HepG2 (cell line): ENCODE measurements around the gene PDE5A. TPM values are rescaled to one million over a fixed set of nuclear protein-coding genes. Genes with fewer than 3 reads are reported as not detected.

Source experiments
- ATAC-seq: fragments of 200-7000 bp; cut with Tn5 transposase; 3 replicates; pipeline ENCODE4 v1.9.1; 2020; ENCODE audit warnings: mild to moderate bottlenecking, moderate library complexity
- BruUV-seq: library from RNA; stranded (reverse); fragments of 400-500 nt; replicated peaks from 2 replicates; lab custom pipeline; 2021; lab: Mats Ljungman, UMichigan
- CTCF ChIA-PET: fragments of 300-600 bp; formaldehyde crosslinking; extraction: SDS; loops from one replicate; lab custom pipeline; 2021; ENCODE audit warnings: low total read pairs, inconsistent platforms, low intra/inter-chr PET ratio; lab: Yijun Ruan, JAX
- POLR2A ChIA-PET: fragments of 350-600 bp; sonication (Branson Sonifier 250); formaldehyde crosslinking; loops from one replicate; lab custom pipeline; 2020; ENCODE audit warnings: antibody characterized with exemption, inconsistent platforms; lab: Yijun Ruan, JAX
- DNase-seq: peaks from one replicate; pipeline ENCODE4 v3.0.0-alpha.2; 2015; ENCODE audit warnings: low spot score
- FAIRE-seq: peaks from 3 replicates; lab custom pipeline; 2011; peaks lifted over from hg19 to GRCh38; lab: Jason Lieb, UNC
- H2AFZ ChIP-seq: one replicate; pipeline ENCODE4 v1.6.1; 2011; ENCODE audit warnings: low read length, inconsistent platforms
- H3K27ac ChIP-seq: fragments of 300-600 bp; 3 replicates; pipeline ENCODE4 v1.8.0; 2011; ENCODE audit warnings: mixed run types, mild to moderate bottlenecking, mixed read lengths, low read length, inconsistent platforms; ENCODE audit not compliant: insufficient read depth; ENCODE audit errors: extremely low read length
- H3K27me3 ChIP-seq, 2 experiments: fragments of 200-600 bp in 1 of 2; 2 replicates in 1 of 2; 3 replicates in 1 of 2; pipeline versions ENCODE4 v1.6.0 to v1.8.0; 2011; ENCODE audit warnings: low read length in 2 of 2, mild to moderate bottlenecking in 2 of 2, moderate library complexity in 2 of 2, inconsistent platforms in 1 of 2; ENCODE audit not compliant: insufficient read depth in 2 of 2, control insufficient read depth in 1 of 2
- H3K36me3 ChIP-seq, 2 experiments: fragments of 200-600 bp in 1 of 2; replicated peaks in 1 of 2; 2 replicates in 1 of 2; 3 replicates in 1 of 2; pipeline versions ENCODE4 v1.5.1 to v1.8.0; 2011; ENCODE audit warnings: low read length in 2 of 2, inconsistent platforms in 1 of 2; ENCODE audit not compliant: insufficient read depth in 2 of 2, control insufficient read depth in 1 of 2
- H3K4me1 ChIP-seq: 2 replicates; pipeline ENCODE4 v1.5.1; 2012; ENCODE audit warnings: low read length, inconsistent platforms; ENCODE audit not compliant: insufficient read depth
- H3K4me2 ChIP-seq: 2 replicates; pipeline ENCODE4 v1.6.0; 2011; ENCODE audit warnings: low read depth, low read length, inconsistent platforms
- H3K4me3 ChIP-seq, 3 experiments: fragments of 200-600 bp in 1 of 3; sonication (generic), shearing (Covaris generic) in 1 of 3; replicated peaks in 1 of 3; 2 replicates each; pipeline ENCODE4 v1.5.1; 2011 to 2016; ENCODE audit warnings: low read length in 3 of 3, inconsistent platforms in 2 of 3, low read depth in 2 of 3, mild to moderate bottlenecking in 2 of 3, control low read depth in 1 of 3, mixed read lengths in 1 of 3; ENCODE audit not compliant: insufficient read depth in 1 of 3
- H3K79me2 ChIP-seq: one replicate; pipeline ENCODE4 v1.6.1; 2011; ENCODE audit warnings: low read length, inconsistent platforms; ENCODE audit not compliant: insufficient read depth
- H3K9ac ChIP-seq: 2 replicates; pipeline ENCODE4 v1.6.0; 2011; ENCODE audit warnings: mild to moderate bottlenecking, low read depth, low read length, inconsistent platforms; ENCODE audit not compliant: insufficient read depth
- H3K9me3 ChIP-seq: 2 replicates; pipeline ENCODE4 v1.5.1; 2012; ENCODE audit warnings: mild to moderate bottlenecking, low read length
- H4K20me1 ChIP-seq: 2 replicates; pipeline ENCODE4 v1.6.0; 2011; ENCODE audit warnings: inconsistent platforms, mild to moderate bottlenecking, low read length, moderate library complexity; ENCODE audit not compliant: insufficient read depth
- HNF4G ChIP-seq, 2 experiments: sonication (generic) in 1 of 2; formaldehyde crosslinking in 1 of 2; IDR thresholded peaks; 2 replicates each; pipeline versions ENCODE4 v1.4.0 to v1.6.1; 2011 to 2020; ENCODE audit warnings: borderline replicate concordance in 2 of 2, low read depth in 2 of 2, mild to moderate bottlenecking in 2 of 2, low read length in 1 of 2, missing genetic modification reagents in 1 of 2, moderate library complexity in 1 of 2
- HNRNPUL1 ChIP-seq: fragments of 200-400 bp; formaldehyde crosslinking; IDR thresholded peaks from 2 replicates; pipeline ENCODE4 v1.6.1; 2017; ENCODE audit warnings: low read depth, mild to moderate bottlenecking, low read length, moderate library complexity
- MAFF ChIP-seq: IDR thresholded peaks from 2 replicates; pipeline ENCODE4 v1.6.1; 2011; ENCODE audit warnings: low read depth, low read length, improper control_type of control experiment
- MAFK ChIP-seq, 2 experiments: IDR thresholded peaks in 1 of 2; conservative IDR thresholded peaks in 1 of 2; 2 replicates each; pipeline ENCODE4 v1.6.1; 2011; ENCODE audit warnings: improper control_type of control experiment in 2 of 2, low read length in 2 of 2
- RXRB ChIP-seq: IDR thresholded peaks from 2 replicates; pipeline ENCODE4 v1.6.1; 2016; ENCODE audit warnings: borderline replicate concordance, missing genetic modification reagents, missing compliant biosample characterization
- SATB2 ChIP-seq: sonication (generic); formaldehyde crosslinking; IDR thresholded peaks from 2 replicates; pipeline ENCODE4 v1.5.0; 2020; ENCODE audit warnings: missing genetic modification reagents
- ZNF234 ChIP-seq: sonication (generic); formaldehyde crosslinking; conservative IDR thresholded peaks from 2 replicates; pipeline ENCODE4 v1.5.1; 2020; ENCODE audit warnings: mild to moderate bottlenecking, missing genetic modification reagents
- ZNF709 ChIP-seq: sonication (generic); formaldehyde crosslinking; IDR thresholded peaks from 2 replicates; pipeline ENCODE4 v1.5.0; 2020; ENCODE audit warnings: mild to moderate bottlenecking, missing genetic modification reagents
- WGBS: methylation state at CpG from one replicate; pipeline ENCODE4 v1.1.6; 2017; ENCODE audit warnings: low lambda C conversion rate; 5-methylcytosine and 5-hydroxymethylcytosine counted together
- in situ Hi-C: cut with HindIII; loops from 2 replicates; pipeline ENCODE4 v1.10.0; 2017; ENCODE audit warnings: low pct_unique_long_range_greater_than_20kb; ENCODE audit not compliant: extremely low pct_ligation_motif_present
- intact Hi-C: fragments of 100-400 bp; cut with micrococcal nuclease; formaldehyde crosslinking; loops from one replicate; pipeline ENCODE4 v1.10.0; 2022; ENCODE audit not compliant: unreplicated experiment
- polyA plus RNA-seq, 8 experiments: library from polyadenylated mRNA; depleted of rRNA in 3 of 8; stranded (reverse) in 7 of 8; unstranded in 1 of 8; fragments of >200 nt; fragmentation: Illumina TruSeq in 4 of 8; extraction: Trizol in 4 of 8; gene quantifications; 2 replicates each; pipeline versions ENCODE4 v1.2.1 to v1.2.3, GENCODE V29; 2011 to 2016; ENCODE audit warnings: low read depth in 4 of 8, missing spikeins in 1 of 8, mixed read lengths in 1 of 8; ENCODE audit not compliant: insufficient read depth in 1 of 8
- total RNA-seq, 5 experiments: library from RNA; depleted of rRNA; stranded (reverse); fragments of >200 nt; fragmentation: Illumina TruSeq; extraction: Trizol; gene quantifications; 2 replicates each; pipeline ENCODE4 v1.2.3, GENCODE V29; 2016; ENCODE audit warnings: low read depth in 1 of 5
- TF ChIP-seq, protein P1 (sequence below): sonication (generic); formaldehyde crosslinking; IDR thresholded peaks from 2 replicates; pipeline ENCODE4 v1.4.0; 2020; ENCODE audit warnings: missing genetic modification reagents, borderline replicate concordance
- TF ChIP-seq, protein P2 (sequence below): IDR thresholded peaks from 2 replicates; pipeline ENCODE4 v1.6.1; 2016

PDE5A gene
- total and polyA plus RNA-seq, 2 of the 13 experiments (the other 11 are each of a cell fraction or from before 2014, with no cell fraction given), result 0.22 to 0.44 TPM

DNA sequence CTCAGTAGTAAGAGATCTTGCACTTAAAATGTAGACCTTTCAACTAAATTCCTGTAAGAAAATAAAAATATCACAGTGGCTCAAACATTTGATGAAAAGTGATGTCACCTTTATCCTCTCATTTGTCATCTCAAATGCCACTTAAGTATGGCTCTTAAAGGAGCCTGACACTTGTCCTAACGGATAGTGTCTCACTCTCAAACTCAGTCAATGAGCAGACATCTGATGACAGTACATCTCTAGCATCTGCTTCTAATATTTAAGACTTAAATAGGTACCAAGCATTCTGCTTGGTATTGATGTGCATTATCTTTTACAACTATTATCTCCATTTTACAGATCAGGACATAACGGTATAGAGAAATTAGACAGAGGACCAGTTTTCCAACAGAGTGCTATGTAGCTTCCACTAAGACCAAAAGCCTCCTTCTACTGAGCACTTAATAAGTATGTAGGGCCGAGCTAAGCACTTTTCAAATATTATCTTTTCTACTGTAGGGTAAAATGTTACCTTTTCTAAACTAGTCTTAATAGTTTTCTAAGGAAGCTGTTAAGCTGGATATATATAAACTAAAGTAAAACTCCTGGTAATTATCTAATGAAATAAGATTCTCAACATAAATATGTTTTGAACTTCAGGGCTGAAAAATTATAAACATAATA, 110.2 kb downstream of the PDE5A start:
- no peak overlapping the region for H3K27ac ChIP-seq
- H3K4me2 ChIP-seq, result no peak overlapping the region

DNA sequence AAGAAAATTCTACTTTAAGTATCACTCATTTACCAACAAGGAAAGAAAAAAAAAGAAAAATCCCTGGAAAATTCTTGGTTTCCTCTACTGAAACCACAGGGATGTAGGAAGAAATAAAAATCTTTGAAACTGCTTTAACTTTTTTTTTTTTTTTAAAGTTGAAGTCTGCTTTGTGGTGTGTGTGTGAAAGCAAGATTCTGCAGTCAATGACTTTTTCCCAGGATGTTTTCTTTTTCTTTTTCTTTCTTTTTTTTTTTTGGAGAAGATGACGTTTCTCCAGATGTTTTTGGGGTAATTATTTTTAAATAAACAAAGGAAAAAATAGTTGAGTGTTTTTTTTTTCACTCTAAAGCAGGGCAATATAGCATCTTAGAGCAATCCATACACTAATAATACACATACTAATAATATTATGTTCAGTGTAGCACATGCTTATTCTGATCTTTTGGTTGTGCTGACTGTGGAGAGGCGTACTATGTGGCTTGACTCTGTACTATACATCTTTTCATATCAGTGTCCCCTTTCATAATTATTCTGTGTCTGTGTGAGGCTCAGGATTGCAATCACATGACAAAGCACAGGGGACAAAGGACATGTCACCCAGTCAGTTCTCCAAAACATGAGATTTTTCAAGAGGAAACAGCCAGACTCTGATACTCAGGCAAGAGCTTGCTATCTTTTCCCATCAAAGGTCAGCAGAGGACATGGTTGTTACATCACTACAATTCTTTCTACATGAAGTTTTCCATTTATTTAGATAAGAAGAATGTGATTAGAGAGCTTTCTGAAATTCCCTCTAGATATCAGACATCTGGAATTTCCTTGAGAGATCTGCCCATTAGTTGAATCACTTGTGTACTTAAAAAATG, 111.0 kb downstream of the PDE5A start:
- BruUV-seq, result no TSS peak
- CTCF ChIA-PET, result no interaction called here

More for the DNA sequence above, 110.2 kb downstream of the PDE5A start:
- H2AFZ ChIP-seq, result no peak overlapping the region
- no peaks in the 10 kb centered on the region for H3K9me3 ChIP-seq
- no peaks in the 10 kb centered on the region for H3K79me2 ChIP-seq
- intact Hi-C loops, result no loop called here
- ATAC-seq, result no peak
- DNase-seq, result no peak
- H3K4me1 ChIP-seq, result peaks cover 21% of the 10 kb centered on the region
- CTCF ChIA-PET, result no interaction called here
- no peak overlapping the region for H3K9ac ChIP-seq
- no peaks in the 10 kb centered on the region for H3K27me3 ChIP-seq
- 96% methylated on average over 3 of the region's 3 CpGs for WGBS
- H3K36me3 ChIP-seq, result peaks cover 4 to 24% of the 10 kb centered on the region in 2 experiments; a peak in 4 of 5 replicates
- POLR2A ChIA-PET, result no interaction called here
- FAIRE-seq, result no peak
- TF ChIP-seq MAFF (peak; percentile 26; the same call in 1 of the 2 replicates), MAFK (conservative IDR thresholded peaks at IDR 0.05 in 1 of 2, IDR thresholded peaks at IDR 0.05 in 1 of 2; ENCODE audit: low read length in 2 of 2) (peak in 1 of 2 experiments; percentile 66; a peak in 2 of 4 replicates), HNF4G (IDR thresholded peaks at IDR 0.05; ENCODE audit: borderline replicate concordance, low read depth, low read length) (no peak), HNF4G (CRISPR knock-in tag; IDR thresholded peaks at IDR 0.05; ENCODE audit: borderline replicate concordance, low read depth) (no peak)
- in situ Hi-C loops, result no loop called here
- no peaks in the 10 kb centered on the region for H4K20me1 ChIP-seq
- no peak overlapping the region for H3K4me3 ChIP-seq
- no TSS peak for BruUV-seq

More for the DNA sequence above, 111.0 kb downstream of the PDE5A start:
- TF ChIP-seq RXRB (peak; percentile 60; the same call in 1 of the 2 replicates), ZNF234 (CRISPR knock-in tag) (no peak), HNRNPUL1 (no peak), ZNF709 (CRISPR knock-in tag) (no peak), SATB2 (no peak)
- TF ChIP-seq, protein P1, sequence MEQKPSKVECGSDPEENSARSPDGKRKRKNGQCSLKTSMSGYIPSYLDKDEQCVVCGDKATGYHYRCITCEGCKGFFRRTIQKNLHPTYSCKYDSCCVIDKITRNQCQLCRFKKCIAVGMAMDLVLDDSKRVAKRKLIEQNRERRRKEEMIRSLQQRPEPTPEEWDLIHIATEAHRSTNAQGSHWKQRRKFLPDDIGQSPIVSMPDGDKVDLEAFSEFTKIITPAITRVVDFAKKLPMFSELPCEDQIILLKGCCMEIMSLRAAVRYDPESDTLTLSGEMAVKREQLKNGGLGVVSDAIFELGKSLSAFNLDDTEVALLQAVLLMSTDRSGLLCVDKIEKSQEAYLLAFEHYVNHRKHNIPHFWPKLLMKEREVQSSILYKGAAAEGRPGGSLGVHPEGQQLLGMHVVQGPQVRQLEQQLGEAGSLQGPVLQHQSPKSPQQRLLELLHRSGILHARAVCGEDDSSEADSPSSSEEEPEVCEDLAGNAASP (CRISPR knock-in tag), result peak; percentile 81; the same call in 1 of the 2 replicates
- TF ChIP-seq, protein P2, sequence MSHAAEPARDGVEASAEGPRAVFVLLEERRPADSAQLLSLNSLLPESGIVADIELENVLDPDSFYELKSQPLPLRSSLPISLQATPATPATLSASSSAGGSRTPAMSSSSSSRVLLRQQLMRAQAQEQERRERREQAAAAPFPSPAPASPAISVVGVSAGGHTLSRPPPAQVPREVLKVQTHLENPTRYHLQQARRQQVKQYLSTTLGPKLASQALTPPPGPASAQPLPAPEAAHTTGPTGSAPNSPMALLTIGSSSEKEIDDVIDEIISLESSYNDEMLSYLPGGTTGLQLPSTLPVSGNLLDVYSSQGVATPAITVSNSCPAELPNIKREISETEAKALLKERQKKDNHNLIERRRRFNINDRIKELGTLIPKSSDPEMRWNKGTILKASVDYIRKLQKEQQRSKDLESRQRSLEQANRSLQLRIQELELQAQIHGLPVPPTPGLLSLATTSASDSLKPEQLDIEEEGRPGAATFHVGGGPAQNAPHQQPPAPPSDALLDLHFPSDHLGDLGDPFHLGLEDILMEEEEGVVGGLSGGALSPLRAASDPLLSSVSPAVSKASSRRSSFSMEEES, result no peak
- ATAC-seq, result peak; percentile 54
- H3K4me1 ChIP-seq, result peaks cover 21% of the 10 kb centered on the region
- H3K4me3 ChIP-seq, result no peak overlapping the region
- no peak overlapping the region for H2AFZ ChIP-seq
- no peak overlapping the region for H3K4me2 ChIP-seq
- H4K20me1 ChIP-seq, result no peaks in the 10 kb centered on the region
- no peak overlapping the region for H3K9ac ChIP-seq
- POLR2A ChIA-PET, result no interaction called here
- WGBS, result 92% methylated on average over 2 of the region's 2 CpGs
- H3K9me3 ChIP-seq, result no peaks in the 10 kb centered on the region
- peak; percentile 53 for DNase-seq
- intact Hi-C loops (no loop called here), in situ Hi-C loops (no loop called here)
- H3K27me3 ChIP-seq, result no peaks in the 10 kb centered on the region
- no peak overlapping the region for H3K27ac ChIP-seq
- H3K79me2 ChIP-seq, result no peaks in the 10 kb centered on the region
- FAIRE-seq, result no peak
- peaks cover 7 to 29% of the 10 kb centered on the region in 2 experiments; a peak in 4 of 5 replicates for H3K36me3 ChIP-seq
